ENCODE data around the gene DENND2C.
"Not testable (repeated sequence)": the region's sequence is repeated elsewhere in the genome, so short reads cannot be mapped to it uniquely, and the experiment has no call there.

Gene DENND2C

DNA sequence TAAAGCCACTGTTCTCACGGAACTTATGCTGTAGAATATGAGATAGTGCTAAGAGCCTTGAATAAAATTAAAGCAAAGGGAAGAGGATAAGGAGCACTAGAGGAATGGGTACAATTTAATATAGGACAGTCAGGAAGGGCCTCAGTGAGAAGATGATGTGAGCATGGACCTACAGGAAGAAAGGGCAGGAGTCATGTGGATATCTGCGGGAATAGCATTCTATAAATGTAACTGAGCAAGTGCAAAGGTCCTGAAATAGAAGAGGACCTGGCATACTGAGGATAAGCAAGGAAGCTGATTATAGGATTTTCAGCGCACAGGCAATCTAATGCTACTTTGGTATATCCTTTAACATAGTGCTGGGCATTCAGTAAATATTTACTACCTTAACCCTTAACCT lies 75.8 kb downstream of the DENND2C start:
- DNase-seq = no peak

DNA sequence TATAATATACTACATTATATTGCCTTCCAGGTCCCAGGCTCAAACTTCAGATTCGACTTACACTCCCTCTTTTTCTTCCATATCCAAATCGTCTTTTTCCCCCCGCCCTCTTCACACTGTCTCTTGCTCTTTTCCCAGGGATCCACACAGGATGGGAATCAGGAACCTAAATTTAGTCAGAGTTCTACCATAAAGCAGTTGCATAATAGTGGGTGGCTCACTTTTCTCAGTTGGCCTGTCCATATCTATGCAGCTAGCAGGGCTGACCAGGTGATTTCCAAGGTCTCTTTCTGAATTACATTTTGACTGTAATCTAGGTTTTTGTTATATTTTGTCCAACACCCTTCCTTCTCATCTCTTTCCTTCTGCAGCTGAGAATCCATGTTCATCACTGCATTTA lies 80.7 kb downstream of the DENND2C start:
- DNase-seq = no peak

DNA sequence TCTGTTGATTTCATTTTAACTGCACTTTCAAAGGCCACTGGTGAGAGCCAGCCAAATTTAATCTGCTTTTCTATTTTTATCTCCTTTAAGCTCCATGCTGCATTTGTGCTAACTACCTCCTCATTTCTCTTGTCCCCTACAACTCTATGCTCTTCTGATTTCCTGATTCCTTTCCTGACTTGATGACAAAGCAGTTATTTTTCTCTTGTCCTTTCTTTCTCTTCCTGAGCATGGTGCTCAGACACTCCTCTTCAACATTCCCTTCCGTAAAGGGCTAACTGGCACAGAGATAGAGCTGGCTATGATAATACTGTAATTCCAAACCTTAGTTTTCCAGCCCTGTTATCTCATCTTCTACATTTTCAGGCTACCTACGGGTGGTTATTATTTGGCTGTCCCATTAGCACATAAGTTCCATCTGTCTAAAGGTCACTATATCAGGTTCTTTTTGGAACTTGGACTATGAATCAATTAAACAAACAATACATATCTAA lies 81.6 kb downstream of the DENND2C start:
- DNase-seq = no peak

DNA sequence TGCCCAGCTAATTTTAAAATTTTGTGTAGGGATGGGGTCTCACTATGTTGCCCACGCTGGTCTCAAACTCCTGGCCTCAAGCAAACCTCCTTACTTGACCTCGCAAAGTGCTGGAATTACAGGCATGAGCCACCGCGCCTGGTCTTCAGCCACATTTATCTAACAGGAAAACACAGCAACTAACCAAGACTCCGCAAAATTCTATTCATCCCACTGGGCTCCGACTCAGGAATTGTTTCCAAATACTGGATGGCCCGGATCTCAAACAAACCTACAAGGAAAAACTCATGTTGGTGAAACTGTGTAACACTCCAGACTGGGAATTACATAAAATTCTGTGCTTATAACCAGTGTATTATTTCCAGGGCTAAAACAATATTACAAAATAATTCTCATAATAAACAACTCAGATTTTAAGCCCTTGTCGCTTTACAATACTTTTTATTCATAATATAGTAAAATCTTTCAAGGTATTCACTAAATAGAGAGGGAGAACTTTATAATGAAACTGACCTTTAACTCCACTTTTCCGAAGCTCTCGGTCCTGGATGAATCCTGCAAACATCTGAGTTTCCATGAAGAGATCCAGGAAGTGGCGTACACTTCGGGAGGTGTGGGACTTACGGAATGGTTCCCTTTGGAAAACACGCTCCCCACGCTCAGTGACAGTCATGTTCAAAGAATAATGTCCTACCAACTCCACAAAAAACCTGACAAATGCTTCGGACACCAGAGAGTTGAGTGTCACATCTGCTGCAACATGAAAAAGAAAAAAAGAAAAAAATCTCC lies 82.5 kb downstream of the DENND2C start:
- DNase-seq = no peak

DNA sequence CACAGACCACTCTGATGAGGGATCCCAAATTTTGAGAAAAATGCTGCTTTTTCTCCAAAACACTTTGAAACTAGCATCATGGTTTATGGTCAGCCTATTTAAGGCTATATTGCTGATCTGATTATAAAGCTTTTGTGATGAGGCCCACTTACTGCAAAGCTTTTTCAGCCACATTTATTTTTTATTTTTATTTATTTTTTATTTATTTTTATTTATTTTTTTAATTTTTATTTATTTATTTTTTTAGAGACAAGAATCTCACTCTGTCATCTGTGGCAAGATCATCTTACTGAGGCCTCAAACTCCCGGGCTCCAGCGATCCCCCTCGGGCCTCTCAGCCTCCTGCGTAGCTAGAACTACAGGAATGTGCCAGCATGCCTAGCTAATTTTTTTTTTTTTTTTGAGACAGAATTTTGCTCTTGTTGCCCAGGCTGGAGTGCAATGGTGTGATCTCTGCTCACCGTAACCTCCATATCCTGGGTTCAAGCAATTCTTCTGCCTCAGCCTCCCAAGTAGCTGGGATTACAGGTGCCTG lies 83.3 kb downstream of the DENND2C start:
- DNase-seq = no peak

DNA sequence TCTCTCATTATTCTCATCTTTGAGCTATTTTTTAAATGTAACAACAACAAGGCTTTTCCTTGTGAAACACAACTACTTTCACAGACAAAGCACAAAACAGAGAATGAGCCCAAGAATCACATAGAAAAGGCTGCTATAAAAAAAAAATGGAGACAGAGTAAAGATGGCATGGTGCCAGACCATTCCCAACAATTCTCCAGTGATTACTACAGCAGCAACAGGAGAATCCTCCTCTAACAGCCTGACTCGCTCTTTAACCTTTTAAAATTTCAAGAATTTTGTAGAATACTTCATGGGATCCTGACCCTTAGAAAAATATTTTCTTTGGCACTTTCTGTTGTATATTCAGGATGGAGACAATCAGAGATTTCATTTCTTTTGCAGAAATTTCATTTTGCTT lies 84.6 kb downstream of the DENND2C start:
- DNase-seq = no peak

DNA sequence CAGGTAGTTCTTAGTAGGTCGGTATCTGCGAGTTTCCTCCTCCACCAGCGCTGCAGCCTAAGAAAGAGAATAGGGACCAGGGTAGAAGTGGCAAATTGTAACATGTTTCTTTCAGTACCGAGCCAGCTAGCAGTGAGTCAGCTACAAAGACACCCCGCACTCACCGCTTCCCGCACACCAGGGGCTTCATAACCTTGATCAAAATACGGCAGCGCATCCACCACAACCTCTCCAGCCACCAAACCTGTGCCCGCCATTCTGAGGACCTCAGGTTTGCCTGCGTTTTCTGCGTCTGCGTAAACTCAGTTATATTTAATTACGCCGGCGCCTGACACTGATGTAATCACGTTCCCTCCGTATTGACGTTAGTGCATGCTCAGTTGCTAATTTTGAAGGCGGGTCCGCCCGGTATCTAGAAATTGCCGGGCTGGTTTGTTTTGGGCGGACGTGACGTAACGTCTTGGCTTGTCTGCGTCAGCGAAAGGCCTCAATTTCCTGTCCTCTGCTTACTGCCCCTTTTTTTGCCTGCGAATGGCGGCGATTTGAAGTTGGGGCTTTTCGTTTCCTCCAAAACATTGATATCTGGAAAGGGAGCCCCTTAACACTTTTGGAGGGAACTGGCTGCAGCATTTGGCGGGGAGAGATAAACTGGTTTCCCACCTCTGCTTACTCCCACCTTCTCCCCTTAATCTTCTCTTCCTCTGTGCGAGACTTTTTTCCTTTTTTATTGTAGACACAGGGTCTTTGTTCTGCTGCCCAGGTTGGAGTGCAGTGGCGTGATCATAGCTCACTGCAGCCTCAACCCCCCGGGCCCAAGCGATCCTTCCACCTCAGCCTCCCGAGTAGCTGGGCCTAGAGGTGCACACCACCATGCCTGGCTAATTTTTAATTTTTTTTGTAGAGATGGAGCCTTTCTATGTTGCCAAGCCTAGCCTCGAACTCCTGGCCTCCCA lies 88.2 kb downstream of the DENND2C start, which contains the start of gene BCAS2:
Gene BCAS2 (minus strand): TSS at position 281 of the 953 bp plus-strand sequence. CDS start 24 bp downstream, at position 257.
- peak; percentile 98 for DNase-seq

DNA sequence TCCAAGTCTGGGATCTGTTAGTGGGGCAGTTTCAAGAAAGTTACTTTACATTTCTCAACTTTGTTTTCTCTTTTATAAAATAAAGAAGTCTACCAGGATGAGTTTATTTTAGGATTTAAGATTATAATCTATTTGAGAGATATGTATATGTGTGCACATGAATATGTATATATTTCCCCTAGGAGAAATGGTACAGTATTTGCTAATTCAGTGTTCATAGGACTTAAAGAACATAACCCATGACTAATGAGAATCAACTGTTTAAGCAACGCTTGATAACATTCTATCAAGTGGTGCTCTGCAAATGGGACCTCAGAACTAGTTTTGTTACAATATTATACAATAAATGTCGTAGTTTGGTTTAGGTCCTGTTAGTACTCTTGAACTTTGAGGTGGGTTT lies 95.5 kb downstream of the DENND2C start:
- no peak for DNase-seq

DNA sequence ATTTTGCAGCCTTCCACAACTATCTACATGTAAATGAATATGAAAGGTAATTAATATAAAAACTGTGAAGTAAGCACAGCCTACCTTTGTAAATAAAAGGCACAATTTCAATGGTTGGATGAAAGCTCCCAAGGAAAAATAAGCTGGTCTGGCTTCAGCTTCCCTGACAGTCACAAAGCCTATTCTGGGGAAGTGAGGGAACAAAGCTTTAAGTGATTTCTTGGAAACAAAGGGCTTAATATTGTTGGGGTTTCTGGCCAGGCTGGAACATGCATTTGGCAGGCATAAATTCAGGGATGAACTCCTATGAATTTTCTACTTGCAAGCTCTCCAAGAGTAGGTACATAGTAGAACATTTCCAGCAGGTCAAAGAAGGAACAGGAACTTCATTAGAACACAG lies 105.7 kb downstream of the DENND2C start:
- DNase-seq = no peak

DNA sequence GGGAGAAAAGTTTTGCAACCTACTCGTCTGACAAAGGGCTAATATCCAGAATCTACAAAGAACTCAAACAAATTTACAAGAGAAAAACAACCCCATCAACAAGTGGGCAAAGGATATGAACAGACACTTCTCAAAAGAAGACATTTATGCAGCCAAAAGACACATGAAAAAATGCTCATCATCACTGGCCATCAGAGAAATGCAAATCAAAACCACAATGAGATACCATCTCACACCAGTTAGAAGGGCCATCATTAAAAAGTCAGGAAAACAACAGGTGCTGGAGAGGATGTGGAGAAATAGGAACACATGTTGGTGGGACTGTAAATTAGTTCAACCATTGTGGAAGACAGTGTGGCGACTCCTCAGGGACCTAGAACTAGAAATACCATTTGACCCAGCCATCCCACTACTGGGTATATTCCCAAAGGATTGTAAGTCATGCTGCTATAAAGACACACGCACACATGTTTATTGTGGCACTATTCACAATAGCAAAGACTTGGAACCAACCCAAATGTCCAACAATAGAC lies 106.8 kb downstream of the DENND2C start:
- DNase-seq = not testable (repeated sequence)

DNA sequence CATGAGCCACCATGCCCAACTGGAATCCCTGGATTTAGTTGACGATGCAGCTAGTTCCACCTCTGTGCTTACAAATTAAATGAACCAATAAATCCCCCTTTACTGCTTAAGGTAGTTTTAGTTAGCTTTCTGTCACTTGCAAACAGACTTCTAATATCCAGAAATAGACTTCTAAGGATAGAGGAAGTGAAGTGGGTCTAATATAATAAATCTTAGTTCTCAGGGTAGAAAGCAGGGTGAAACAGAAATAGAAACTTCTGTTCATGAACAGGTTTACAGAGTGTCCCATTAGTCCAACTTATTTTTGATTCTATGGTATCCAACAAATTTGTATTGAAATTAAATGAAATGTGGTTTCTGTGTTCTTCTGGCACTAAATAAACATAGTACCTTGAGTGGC lies 108.5 kb downstream of the DENND2C start:
- DNase-seq = no peak

DNA sequence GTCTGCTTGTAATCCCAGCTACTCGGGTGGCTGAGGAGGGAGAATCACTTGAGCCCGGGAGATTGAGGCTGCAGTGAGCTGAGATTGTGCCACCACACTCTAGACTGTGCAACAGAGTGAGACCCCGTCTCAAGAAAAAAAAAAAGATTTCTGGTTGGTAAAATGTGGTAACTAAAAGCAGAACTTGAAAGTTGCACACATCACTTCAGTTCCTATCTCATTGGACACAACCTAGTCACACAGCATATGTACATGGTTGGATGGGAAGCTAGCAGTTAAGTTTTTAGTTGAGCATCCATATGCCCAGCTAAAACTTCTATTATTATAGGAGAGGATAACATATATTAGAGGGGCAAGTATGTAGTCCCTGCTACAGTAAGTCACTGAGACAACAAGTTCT lies 110.5 kb downstream of the DENND2C start:
- no peak for DNase-seq

DNA sequence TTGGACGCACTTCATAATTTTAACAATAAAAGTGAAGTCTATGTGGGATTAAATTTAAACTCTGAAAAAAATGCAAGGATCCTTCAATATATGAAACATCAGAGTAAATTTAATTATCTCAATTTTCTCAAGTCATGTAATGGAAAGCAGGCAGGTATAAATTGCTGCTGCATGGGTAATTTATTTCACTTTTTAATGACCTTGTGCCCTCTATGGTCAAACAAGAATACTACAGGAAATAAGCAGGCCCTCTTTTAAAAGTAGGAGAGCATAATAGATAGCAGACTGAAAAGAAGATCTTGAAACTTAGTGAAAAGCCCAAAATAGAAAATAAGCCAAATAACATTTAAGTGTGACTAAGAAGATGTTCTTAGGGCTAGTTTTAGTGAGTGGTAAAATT lies 111.3 kb downstream of the DENND2C start:
- DNase-seq = peak; percentile 7

DNA sequence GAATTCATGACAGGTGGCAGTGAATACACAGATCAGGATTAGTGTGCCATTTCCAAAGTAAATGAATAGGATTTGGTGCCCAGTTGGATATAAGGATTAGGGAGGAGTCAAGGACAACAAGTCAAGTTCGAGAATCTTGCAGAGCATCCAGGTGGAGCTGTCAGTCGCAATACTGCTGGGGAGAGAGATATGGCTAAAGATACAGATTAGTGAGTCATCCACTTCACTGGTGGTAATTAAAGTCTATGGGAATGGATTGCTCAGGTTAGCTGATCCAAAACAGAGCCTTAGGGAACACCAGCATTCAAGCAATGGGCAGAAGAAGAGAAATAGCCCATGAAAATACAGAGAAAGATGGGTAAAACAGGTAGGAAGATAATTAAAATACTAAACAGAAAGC lies 115.3 kb downstream of the DENND2C start:
- no peak for DNase-seq

DNA sequence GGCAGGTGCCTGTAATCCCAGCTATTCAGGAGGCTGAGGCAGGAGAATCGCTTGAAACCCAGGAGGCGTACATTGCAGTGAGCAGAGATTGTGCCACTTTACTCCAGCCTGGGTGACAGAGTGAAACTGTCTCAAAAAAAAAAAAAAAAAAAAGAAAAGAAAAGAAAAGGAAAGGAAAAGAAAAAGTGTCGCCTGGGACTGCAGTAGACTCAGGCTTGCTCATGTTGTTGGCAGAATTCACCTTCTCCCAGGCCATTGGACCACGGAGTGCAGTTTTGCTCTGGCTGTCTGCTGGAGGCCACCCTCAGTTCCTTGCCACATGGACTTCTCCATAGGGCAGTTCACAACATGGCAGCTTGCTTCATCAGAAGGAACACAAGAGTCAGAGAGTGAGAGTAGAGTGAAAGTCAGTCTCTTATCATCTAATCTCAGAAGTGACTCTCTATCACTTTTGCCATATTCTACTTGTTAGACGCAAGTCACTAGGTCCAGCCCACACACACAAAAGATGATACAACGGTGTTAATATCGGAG lies 117.7 kb downstream of the DENND2C start:
- DNase-seq = no peak

DNA sequence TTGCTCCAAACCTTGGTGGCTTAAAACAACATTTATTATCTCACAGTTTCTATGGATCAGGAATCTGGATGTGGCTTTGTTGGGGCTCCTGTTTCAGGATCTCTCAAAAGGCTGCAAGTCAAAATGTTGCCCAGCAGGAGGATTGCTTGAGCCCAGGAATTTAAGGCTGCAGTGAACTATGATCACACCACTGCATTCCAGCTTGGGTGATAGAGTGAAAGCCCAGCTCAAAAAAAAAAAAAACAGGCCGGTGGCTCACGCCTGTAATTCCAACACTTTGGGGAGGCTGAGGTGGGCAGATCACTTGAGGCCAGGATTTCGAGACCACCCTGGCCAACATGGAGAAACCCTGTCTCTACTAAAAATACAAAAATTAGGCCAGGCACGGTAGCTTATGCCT lies 118.4 kb downstream of the DENND2C start:
- DNase-seq = no peak

DNA sequence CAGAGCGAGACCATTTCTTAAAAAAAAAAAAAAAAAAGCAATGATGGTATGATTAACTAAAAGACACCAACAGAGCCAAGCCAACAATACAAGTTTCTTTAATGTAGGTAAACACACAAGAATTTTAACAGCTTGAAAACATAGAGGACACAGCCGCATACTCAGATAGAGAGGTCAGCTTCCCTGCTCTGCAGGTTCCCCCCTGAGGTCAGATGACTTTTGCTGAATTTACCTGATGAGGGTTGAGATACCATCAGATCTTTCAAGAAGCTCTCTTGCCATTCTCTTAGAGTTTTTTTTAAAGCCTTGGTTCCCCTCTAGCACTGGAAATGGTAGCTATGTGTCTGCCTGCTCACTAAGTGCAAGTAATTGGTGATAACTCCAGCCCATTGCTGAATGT lies 119.5 kb downstream of the DENND2C start:
- DNase-seq = no peak

DNA sequence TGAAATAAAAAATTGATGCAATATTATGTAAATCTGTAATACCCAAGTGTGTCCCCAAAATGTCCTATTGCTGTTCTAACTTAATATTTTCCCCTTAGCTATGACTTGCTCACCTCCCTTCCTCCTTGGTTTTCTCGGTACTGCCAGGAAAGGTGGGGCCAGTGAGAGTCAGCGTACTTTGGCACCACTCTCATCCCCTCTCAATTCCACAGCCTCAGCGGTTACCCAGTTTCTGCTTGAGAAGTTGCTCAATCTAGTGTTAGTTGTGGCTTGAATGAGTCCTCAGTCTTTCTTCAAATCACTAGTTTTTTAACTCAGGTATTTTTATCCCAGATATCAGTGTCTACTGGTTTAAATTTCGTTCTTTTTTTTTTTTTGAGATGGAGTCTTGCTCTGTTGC lies 120.7 kb downstream of the DENND2C start:
- DNase-seq = no peak

DNA sequence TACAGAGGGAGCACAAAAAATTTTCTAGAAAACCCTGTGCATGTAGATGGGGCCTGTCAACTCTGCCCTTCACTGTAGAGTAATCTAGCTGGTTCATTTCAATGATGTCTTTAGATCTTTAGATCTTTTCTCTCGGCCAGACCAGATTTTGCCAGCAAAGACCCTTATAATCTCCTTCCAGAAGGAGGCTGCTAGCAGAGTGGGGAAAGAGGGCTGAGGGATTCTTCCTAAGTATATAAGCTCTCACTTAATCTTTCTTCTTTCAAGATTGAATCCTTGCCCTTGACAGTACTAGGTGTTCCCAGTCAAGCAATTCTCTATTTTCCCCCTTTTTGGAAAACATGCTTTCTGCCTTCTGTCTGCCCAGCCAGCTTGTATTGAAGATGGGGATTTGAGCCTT lies 122.8 kb downstream of the DENND2C start:
- no peak for DNase-seq

DNA sequence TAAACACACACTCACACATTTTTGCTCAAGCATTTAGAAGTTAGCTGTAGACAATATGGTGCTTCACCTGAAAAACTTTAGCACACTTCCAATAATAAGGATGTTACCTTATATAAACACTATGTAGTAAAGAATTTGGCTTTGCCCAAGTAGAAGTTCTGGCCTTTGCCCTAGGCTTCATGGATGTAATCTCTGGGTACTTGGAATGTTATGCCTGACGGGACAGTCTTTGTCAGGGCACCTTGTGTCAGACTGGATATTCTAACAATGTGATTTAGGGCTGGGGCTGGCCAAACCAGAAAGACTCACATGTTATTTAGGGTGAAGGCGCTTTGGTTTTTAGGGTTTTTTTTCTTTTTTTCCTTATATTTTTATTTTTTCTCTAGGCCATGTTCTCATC lies 124.1 kb downstream of the DENND2C start:
- DNase-seq = no peak

DNA sequence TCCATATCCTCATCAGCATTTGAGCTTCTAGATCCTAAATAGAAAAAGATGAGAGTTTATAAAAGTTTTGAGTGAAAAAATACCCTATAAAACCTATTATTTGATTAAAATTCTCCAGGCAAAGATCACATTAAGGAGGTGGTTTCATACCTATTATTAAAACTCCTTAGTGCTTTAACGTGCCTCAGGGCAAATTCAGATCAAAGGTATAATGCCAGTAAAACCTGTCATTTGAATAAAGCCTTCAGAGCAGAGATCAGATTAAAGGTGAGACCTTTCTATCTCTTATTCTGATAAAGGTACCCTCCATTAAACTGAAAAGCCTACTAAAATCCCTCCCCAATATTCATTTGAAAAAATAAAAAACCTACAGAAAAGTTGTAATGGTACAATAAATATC lies 124.5 kb downstream of the DENND2C start:
- DNase-seq = no peak

DNA sequence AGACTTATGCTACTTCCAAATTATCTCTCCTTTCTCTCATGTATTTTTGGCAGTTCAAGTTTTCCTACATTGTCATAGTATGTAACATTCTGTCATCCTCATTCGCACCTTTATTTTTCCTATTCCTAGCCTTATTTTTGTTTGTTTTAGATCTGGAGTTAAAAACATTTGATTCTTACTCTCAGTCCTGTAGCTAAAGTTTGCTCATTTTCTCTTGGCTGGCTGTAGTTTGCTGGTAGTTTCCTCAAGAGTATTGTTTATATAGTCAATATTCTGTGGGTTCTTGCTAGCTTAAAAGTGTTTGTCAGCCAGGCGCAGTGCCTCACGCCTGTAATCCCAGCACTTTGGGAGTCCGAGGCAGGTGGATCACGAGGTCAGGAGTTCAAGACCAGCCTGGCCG lies 129.0 kb downstream of the DENND2C start:
- no peak for DNase-seq

DNA sequence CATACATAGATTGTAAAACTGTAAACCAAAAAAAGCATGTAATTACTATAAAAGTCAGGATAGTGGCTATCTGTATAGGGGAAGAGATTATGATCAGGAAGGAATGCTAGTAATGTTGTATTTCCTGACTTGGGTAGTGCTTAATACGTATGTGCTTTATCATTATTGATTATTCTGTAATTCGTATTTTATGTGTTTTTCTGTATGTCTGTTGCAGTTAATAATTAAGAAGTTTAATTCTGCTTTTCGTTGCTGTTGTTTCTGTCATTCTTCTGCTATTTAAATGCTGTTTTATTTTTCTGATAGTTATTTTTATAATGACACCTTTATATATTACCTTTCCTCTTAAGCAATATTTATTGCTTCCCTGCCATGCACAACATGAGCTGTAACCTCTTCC lies 129.6 kb downstream of the DENND2C start:
- DNase-seq = no peak

All from activated CD4-positive, alpha-beta T cell treated with anti-CD3 and anti-CD28 coated beads, Interleukin-10, Interleukin-2, amounts not matched to agents 100 ng/mL and 50 ng/mL, durations not matched to agents 16 hours and 8 hours (primary cell).